Tracheal epithelial cell (primary cell): ENCODE data around the gene MUC22. TPM values are rescaled to one million over a fixed set of nuclear protein-coding genes. Genes with fewer than 3 reads are reported as not detected.

Experiments
- total RNA-seq: library from RNA; depleted of rRNA; stranded (reverse); fragments of >200 nt; gene quantifications from 2 replicates; pipeline ENCODE4 v1.2.1, GENCODE V29; 2014

The MUC22 gene
- not detected in 2 replicates for total RNA-seq

DNA sequence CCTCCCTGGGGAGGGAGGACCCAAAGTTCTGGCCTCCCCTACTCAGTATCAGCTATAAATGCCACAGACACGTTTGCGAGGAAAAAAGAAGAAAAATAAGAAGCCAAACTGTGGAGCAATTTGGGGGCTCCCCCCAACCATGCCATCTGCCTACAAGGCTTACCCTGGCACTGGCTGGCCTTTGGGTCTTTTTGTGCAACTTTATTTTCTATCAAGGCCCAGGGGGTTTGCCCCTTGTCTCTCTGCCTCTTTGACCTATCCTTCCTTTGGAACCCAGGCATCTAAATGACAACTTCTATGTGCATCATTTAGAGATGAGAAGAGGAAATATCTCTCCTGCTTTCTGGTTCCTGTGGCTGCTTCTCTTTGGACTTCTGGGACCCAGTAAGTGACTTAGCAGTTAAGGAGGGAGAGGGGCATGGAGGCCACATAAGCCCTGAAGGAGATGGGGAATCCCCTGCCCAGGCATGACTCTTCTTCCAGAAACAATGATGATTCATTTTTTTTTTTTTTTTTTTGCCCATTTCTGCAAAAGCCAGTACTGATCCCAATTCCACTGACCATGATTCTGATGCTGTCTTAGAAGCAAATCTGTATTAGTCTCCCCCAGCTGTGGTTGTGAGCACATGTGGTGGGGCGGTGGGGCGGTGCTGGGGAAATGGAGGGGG is at the start of gene MUC22:
TSS of gene MUC22 (plus strand) at position 82 of the 668 bp plus-strand sequence. CDS start at position 315, 233 bp downstream.

DNA sequence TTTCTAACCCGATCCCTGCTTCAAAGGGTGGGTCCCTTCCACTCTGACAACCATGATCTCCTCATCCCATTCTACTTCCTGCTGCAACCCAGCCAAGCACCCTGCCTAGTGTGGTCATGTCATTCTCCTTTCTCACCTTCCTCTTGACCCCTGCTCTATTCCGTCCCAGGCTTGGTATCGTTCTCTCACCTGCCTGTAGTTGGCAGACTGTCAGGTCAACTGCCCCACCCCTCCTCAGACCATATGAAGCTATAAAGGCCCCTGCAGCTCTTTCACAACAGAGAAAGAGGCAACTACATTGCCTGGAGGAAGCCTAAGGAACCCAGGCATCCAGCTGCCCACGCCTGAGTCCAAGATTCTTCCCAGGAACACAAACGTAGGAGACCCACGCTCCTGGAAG is 26.8 kb upstream of the MUC22 start, which contains the start of gene MUC21:
TSS of gene MUC21 (plus strand) at position 280 of the 400 bp plus-strand sequence. CDS start 241 bp downstream, outside the sequence.

Other genes with a start within 250 kb of the MUC22 start
- 195 and 363 TPM in 2 replicates for gene DDR1, start 126.0 kb upstream of the MUC22 start, total RNA-seq
- 12.3 and 13.4 TPM in 2 replicates for gene GTF2H4, start 102.3 kb upstream of the MUC22 start, total RNA-seq
- gene VARS2, start 96.2 kb upstream of the MUC22 start, total RNA-seq = 21.7 and 46.3 TPM in 2 replicates
- 2.7 TPM in 1 of 2 replicates, not detected in the other for gene SFTA2, start 78.3 kb upstream of the MUC22 start, total RNA-seq
- gene MUCL3, start 69.5 kb upstream of the MUC22 start, total RNA-seq = under 0.01 TPM in 1 of 2 replicates, not detected in the other
- gene MUC21, start 26.8 kb upstream of the MUC22 start, total RNA-seq = under 0.01 and 0.21 TPM in 2 replicates
- 1.2 TPM in 1 of 2 replicates, not detected in the other for gene C6orf15, start 102.1 kb downstream of the MUC22 start, total RNA-seq
- 0.43 and 1.7 TPM in 2 replicates for gene PSORS1C1, start 104.3 kb downstream of the MUC22 start, total RNA-seq
- 0.24 TPM in 1 of 2 replicates, not detected in the other for gene CDSN, start 110.0 kb downstream of the MUC22 start, total RNA-seq
- not detected in 2 replicates for gene PSORS1C2, start 128.6 kb downstream of the MUC22 start, total RNA-seq
- 11.5 and 18.3 TPM in 2 replicates for gene CCHCR1, start 147.3 kb downstream of the MUC22 start, total RNA-seq
- 3.0 and 6.0 TPM in 2 replicates for gene TCF19, start 148.1 kb downstream of the MUC22 start, total RNA-seq
- gene POU5F1, start 160.2 kb downstream of the MUC22 start, total RNA-seq = 0.21 and 1.2 TPM in 2 replicates